Duodenal mucosa (tissue), 2 donors: Measurements from ENCODE around the gene OSBP2.

Source experiments
- H3K27ac ChIP-seq: one replicate; pipeline ENCODE4 v1.7.0; 2013; ENCODE audit warnings: low read depth, low read length
- H3K27me3 ChIP-seq, 2 donors: one replicate each; pipeline ENCODE4 v1.7.0; 2013; ENCODE audit warnings: low read length in 2 of 2, control low read depth in 1 of 2; ENCODE audit not compliant: insufficient read depth in 2 of 2, control insufficient read depth in 1 of 2
- H3K36me3 ChIP-seq, 2 donors: one replicate each; pipeline ENCODE4 v1.7.0; 2013; ENCODE audit warnings: low read length in 2 of 2, control low read depth in 1 of 2; ENCODE audit not compliant: insufficient read depth in 2 of 2, control insufficient read depth in 1 of 2
- H3K4me1 ChIP-seq, 2 donors: one replicate each; pipeline ENCODE4 v1.7.0; 2013; ENCODE audit warnings: low read length in 2 of 2, control low read depth in 1 of 2; ENCODE audit not compliant: insufficient read depth in 2 of 2, control insufficient read depth in 1 of 2
- H3K4me3 ChIP-seq, 2 donors: one replicate each; pipeline ENCODE4 v1.7.0; 2013; ENCODE audit warnings: low read length in 2 of 2, low read depth in 1 of 2
- H3K9ac ChIP-seq, 2 donors: one replicate each; pipeline ENCODE4 v1.7.0; 2013; ENCODE audit warnings: low read length in 2 of 2, low read depth in 1 of 2
- H3K9me3 ChIP-seq, 2 donors: one replicate each; pipeline ENCODE4 v1.7.0; 2013; ENCODE audit warnings: low read length in 2 of 2, control low read depth in 1 of 2; ENCODE audit not compliant: control insufficient read depth in 1 of 2

Gene OSBP2

GRCh38 chr22:30884211-30885000 lies 189.7 kb downstream of the OSBP2 start:
- Histone ChIP-seq H3K27ac (no peak overlapping the region), H3K4me3 (no peak overlapping the region), H3K27me3 (no peaks in the 10 kb centered on the region), H3K36me3 (peaks cover 2 to 4% of the 10 kb centered on the region in 2 donors), H3K9me3 (no peaks in the 10 kb centered on the region), H3K9ac (no peak overlapping the region), H3K4me1 (peaks cover 12 to 17% of the 10 kb centered on the region in 2 donors)

DNA sequence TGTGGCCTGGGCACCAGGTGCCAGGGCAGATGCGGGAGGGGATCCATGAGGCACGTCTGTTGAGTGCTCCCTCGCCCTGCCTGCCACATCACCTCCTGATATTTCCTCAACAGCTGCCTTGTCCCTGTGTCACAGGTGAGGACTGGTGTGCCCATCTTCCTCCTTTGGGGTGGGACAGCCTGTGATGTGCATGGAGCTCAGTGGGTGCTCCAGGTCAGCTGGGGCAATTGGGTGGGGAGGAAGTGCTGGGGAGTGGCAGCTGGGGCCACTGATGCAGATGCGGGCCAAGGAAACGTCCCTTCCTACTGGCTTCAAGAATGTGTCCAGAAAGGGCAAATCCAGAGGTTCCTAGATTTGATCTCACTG lies 190.3 kb downstream of the OSBP2 start:
- Histone ChIP-seq H3K27me3 (no peaks in the 10 kb centered on the region), H3K9me3 (no peaks in the 10 kb centered on the region), H3K4me3 (no peak overlapping the region), H3K36me3 (peaks cover 3 to 4% of the 10 kb centered on the region in 2 donors), H3K9ac (no peak overlapping the region), H3K4me1 (peaks cover 12 to 17% of the 10 kb centered on the region in 2 donors), H3K27ac (no peak overlapping the region)

DNA sequence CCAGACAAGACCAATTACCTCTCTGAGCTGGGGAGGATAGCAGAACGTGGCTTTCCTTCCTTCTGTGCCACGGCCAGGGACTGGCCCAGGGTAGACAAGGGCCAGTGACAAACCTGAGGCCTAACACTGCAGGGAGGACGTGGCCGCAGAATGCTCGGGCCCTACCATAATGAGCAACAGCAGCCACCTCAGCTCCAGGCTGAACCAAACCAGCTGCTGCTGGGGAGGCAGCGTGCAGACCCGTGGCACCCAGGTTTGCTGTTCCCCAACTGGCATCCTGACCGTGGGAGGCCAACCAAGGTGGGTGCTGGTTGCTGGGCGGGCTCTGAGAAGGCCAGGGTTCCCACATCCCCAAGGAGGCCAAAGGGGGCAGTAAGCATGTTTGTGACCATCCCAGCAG lies 190.9 kb downstream of the OSBP2 start:
- H3K4me1 ChIP-seq = peaks cover 12 to 17% of the 10 kb centered on the region in 2 donors
- H3K9me3 ChIP-seq = no peaks in the 10 kb centered on the region
- H3K27me3 ChIP-seq = no peaks in the 10 kb centered on the region
- H3K4me3 ChIP-seq = no peak overlapping the region
- peaks cover 4 to 6% of the 10 kb centered on the region in 2 donors for H3K36me3 ChIP-seq
- H3K27ac ChIP-seq = no peak overlapping the region
- no peak overlapping the region for H3K9ac ChIP-seq

DNA sequence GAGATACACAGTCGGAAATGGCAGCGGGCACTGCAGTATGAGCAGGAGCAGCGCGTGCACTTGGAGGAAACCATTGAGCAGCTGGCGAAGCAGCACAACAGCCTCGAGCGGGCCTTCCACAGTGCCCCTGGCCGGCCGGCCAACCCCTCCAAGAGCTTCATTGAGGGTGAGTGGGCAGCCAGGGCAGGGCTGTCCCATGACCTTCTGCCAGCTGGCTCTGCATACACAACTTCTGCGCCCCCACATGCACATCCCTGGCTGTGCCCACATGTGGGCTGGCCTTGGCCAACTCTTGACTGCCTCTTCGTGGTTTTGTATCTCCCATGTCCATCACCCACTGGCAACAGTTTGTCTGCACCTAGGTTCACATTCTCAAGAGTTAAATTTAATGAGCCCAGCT lies 192.8 kb downstream of the OSBP2 start:
- H3K9ac ChIP-seq = no peak overlapping the region
- H3K4me1 ChIP-seq = peaks cover 0 to 5% of the 10 kb centered on the region in 2 donors
- no peak overlapping the region for H3K4me3 ChIP-seq
- peaks cover 4 to 17% of the 10 kb centered on the region in 2 donors for H3K36me3 ChIP-seq
- no peaks in the 10 kb centered on the region for H3K9me3 ChIP-seq
- no peaks in the 10 kb centered on the region for H3K27me3 ChIP-seq
- no peak overlapping the region for H3K27ac ChIP-seq

DNA sequence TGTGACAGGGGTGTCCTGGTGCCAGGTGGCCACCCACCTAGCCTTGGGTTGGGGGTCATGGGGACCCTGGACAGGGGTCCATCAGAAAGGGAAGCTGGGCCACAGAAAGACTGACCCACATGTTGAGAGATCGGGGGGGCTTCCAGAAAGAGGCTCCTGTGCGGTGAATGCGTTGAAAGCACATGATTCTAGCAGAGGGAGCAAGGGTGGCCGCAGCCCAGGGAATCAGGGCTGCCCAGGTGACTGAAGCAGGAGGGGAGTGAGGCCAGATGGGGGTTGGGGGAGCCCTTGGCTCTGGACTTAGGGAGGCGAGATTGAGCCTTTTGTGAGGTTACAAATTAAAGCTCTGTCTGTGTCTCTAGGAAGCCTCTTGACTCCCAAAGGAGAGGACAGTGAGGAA lies 193.2 kb downstream of the OSBP2 start:
- Histone ChIP-seq H3K27ac (no peak overlapping the region), H3K36me3 (peaks cover 4 to 17% of the 10 kb centered on the region in 2 donors), H3K4me3 (no peak overlapping the region), H3K27me3 (no peaks in the 10 kb centered on the region), H3K9ac (no peak overlapping the region), H3K4me1 (peaks cover 0 to 5% of the 10 kb centered on the region in 2 donors), H3K9me3 (no peaks in the 10 kb centered on the region)

- H3K9me3 ChIP-seq = no peaks in the 10 kb centered on the region
- no peak overlapping the region for H3K4me3 ChIP-seq
- H3K9ac ChIP-seq = no peak overlapping the region
- no peak overlapping the region for H3K27ac ChIP-seq
- peaks cover 4 to 23% of the 10 kb centered on the region in 2 donors for H3K36me3 ChIP-seq
- H3K4me1 ChIP-seq = no peaks in the 10 kb centered on the region
- H3K27me3 ChIP-seq = no peaks in the 10 kb centered on the region
Observed at GRCh38 chr22:30889268-30889995, 194.8 kb downstream of the OSBP2 start.

DNA sequence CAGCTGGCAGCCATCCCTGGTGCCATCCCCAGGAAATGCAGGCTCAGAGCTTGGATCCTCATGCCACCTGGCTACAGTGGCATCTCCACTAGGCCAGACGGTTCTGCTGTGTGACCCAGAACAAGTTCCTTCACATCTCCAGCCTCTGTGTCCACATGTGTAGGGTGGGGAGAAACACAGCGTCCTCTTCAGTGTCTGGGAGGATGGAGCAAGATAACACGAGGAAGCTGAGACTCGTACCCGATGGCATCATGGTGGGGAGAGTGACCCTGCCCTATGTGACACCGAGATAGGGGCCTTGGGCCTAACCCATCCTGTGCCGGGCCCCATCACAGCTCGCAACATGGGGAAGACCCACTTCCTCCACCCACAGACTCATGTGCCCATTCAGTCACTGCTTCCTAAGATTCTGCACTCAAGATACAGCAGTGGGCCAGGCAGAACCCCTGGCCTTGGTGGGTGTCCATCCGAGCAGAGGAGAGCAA lies 195.4 kb downstream of the OSBP2 start:
- Histone ChIP-seq H3K36me3 (peaks cover 4 to 23% of the 10 kb centered on the region in 2 donors), H3K27ac (no peak overlapping the region), H3K9me3 (no peaks in the 10 kb centered on the region), H3K4me3 (no peak overlapping the region), H3K4me1 (no peaks in the 10 kb centered on the region), H3K9ac (no peak overlapping the region), H3K27me3 (no peaks in the 10 kb centered on the region)

- Histone ChIP-seq H3K9me3 (no peaks in the 10 kb centered on the region), H3K4me1 (no peaks in the 10 kb centered on the region), H3K27me3 (no peaks in the 10 kb centered on the region), H3K4me3 (no peak overlapping the region), H3K27ac (no peak overlapping the region), H3K9ac (no peak overlapping the region), H3K36me3 (peaks cover 4 to 23% of the 10 kb centered on the region in 2 donors)
Observed at GRCh38 chr22:30890686-30891442, 196.2 kb downstream of the OSBP2 start.

- H3K9ac ChIP-seq = no peak overlapping the region
- H3K9me3 ChIP-seq = no peaks in the 10 kb centered on the region
- no peaks in the 10 kb centered on the region for H3K27me3 ChIP-seq
- no peak overlapping the region for H3K27ac ChIP-seq
- no peaks in the 10 kb centered on the region for H3K4me1 ChIP-seq
- H3K36me3 ChIP-seq = peaks cover 4 to 23% of the 10 kb centered on the region in 2 donors
- no peak overlapping the region for H3K4me3 ChIP-seq
Observed at GRCh38 chr22:30891443-30891755, 196.7 kb downstream of the OSBP2 start.

GRCh38 chr22:30891781-30892180 lies 197.1 kb downstream of the OSBP2 start:
- Histone ChIP-seq H3K36me3 (peaks cover 4 to 23% of the 10 kb centered on the region in 2 donors), H3K27me3 (no peaks in the 10 kb centered on the region)

More at GRCh38 chr22:30891781-30892180, 197.1 kb downstream of the OSBP2 start:
- Histone ChIP-seq H3K9ac (no peak overlapping the region), H3K4me3 (no peak overlapping the region), H3K4me1 (no peaks in the 10 kb centered on the region), H3K27ac (no peak overlapping the region), H3K9me3 (no peaks in the 10 kb centered on the region)
